ENCODE measurements around the gene IL17B.

Gene IL17B

GRCh38 chr5:149379177-149379761 lies at the start of gene IL17B:
TSS of gene IL17B (minus strand) at chr5:149379292. CDS start at chr5:149379225, 67 bp downstream.
- Histone ChIP-seq H4K20me1 (no peaks in the 10 kb centered on the region), H3K27me3 (no peaks in the 10 kb centered on the region), H3K27ac (no peak within 1 kb of the TSS), H3K9ac (no peak within 1 kb of the TSS), H3K4me3 (no peak within 1 kb of the TSS), H3K9me3 (no peaks in the 10 kb centered on the region), H3K4me1 (no peaks in the 10 kb centered on the region), H3K4me2 (no peak within 1 kb of the TSS), H3K36me3 (no peaks in the 10 kb centered on the region)
- TF ChIP-seq Cebpa-rat (IDR thresholded peaks at IDR 0.05), result no peak

GRCh38 chr5:149428032-149428431 lies 48.9 kb upstream of the IL17B start:
- H3K27me3 ChIP-seq, result no peaks in the 10 kb centered on the region
- H3K4me3 ChIP-seq, result no peak overlapping the region
- H3K4me2 ChIP-seq, result no peak overlapping the region
- no peak overlapping the region for H3K9ac ChIP-seq
- H3K36me3 ChIP-seq, result no peaks in the 10 kb centered on the region
- H3K9me3 ChIP-seq, result no peaks in the 10 kb centered on the region
- H3K4me1 ChIP-seq, result peaks cover 39% of the 10 kb centered on the region
- H3K27ac ChIP-seq, result no peak overlapping the region
- no peak for TF ChIP-seq Cebpa-rat (IDR thresholded peaks at IDR 0.05)
- H4K20me1 ChIP-seq, result no peaks in the 10 kb centered on the region

GRCh38 chr5:149427374-149427773 lies 48.3 kb upstream of the IL17B start:
- no peak overlapping the region for H3K9ac ChIP-seq
- no peak for TF ChIP-seq Cebpa-rat (IDR thresholded peaks at IDR 0.05)
- no peak overlapping the region for H3K27ac ChIP-seq

GRCh38 chr5:149426931-149427330 lies 47.8 kb upstream of the IL17B start:
- Histone ChIP-seq H3K9ac (no peak overlapping the region), H3K27ac (no peak overlapping the region), H3K4me1 (peaks cover 47% of the 10 kb centered on the region), H3K4me3 (no peak overlapping the region), H3K4me2 (no peak overlapping the region), H3K27me3 (no peaks in the 10 kb centered on the region), H3K9me3 (no peaks in the 10 kb centered on the region), H3K36me3 (no peaks in the 10 kb centered on the region), H4K20me1 (no peaks in the 10 kb centered on the region)
- no peak for TF ChIP-seq Cebpa-rat (IDR thresholded peaks at IDR 0.05)

More at GRCh38 chr5:149427374-149427773, 48.3 kb upstream of the IL17B start:
- H3K9me3 ChIP-seq, result no peaks in the 10 kb centered on the region
- no peaks in the 10 kb centered on the region for H3K36me3 ChIP-seq
- no peaks in the 10 kb centered on the region for H4K20me1 ChIP-seq
- H3K27me3 ChIP-seq, result no peaks in the 10 kb centered on the region
- no peak overlapping the region for H3K4me3 ChIP-seq
- H3K4me2 ChIP-seq, result no peak overlapping the region
- peaks cover 43% of the 10 kb centered on the region for H3K4me1 ChIP-seq

GRCh38 chr5:149425729-149426128 lies 46.6 kb upstream of the IL17B start:
- no peak for TF ChIP-seq Cebpa-rat (IDR thresholded peaks at IDR 0.05)
- H3K4me2 ChIP-seq, result no peak overlapping the region
- H3K4me3 ChIP-seq, result no peak overlapping the region
- no peak overlapping the region for H3K9ac ChIP-seq
- H3K36me3 ChIP-seq, result no peaks in the 10 kb centered on the region
- no peaks in the 10 kb centered on the region for H4K20me1 ChIP-seq
- H3K27me3 ChIP-seq, result no peaks in the 10 kb centered on the region
- no peaks in the 10 kb centered on the region for H3K9me3 ChIP-seq
- no peak overlapping the region for H3K27ac ChIP-seq
- H3K4me1 ChIP-seq, result peaks cover 57% of the 10 kb centered on the region

GRCh38 chr5:149424371-149425315 lies 45.6 kb upstream of the IL17B start:
- Histone ChIP-seq H3K4me2 (no peak overlapping the region), H4K20me1 (no peaks in the 10 kb centered on the region), H3K27me3 (no peaks in the 10 kb centered on the region), H3K9me3 (no peaks in the 10 kb centered on the region), H3K9ac (no peak overlapping the region), H3K36me3 (no peaks in the 10 kb centered on the region), H3K27ac (no peak overlapping the region), H3K4me3 (no peak overlapping the region), H3K4me1 (peaks cover 57% of the 10 kb centered on the region)
- TF ChIP-seq Cebpa-rat (IDR thresholded peaks at IDR 0.05), result no peak

GRCh38 chr5:149423794-149424268 lies 44.7 kb upstream of the IL17B start:
- peaks cover 59% of the 10 kb centered on the region for H3K4me1 ChIP-seq
- no peaks in the 10 kb centered on the region for H3K36me3 ChIP-seq
- H3K4me2 ChIP-seq, result peak overlapping the region; percentile 17
- H3K4me3 ChIP-seq, result no peak overlapping the region
- no peak for TF ChIP-seq Cebpa-rat (IDR thresholded peaks at IDR 0.05)
- H3K27me3 ChIP-seq, result no peaks in the 10 kb centered on the region
- no peak overlapping the region; the same call in 1 of the 2 replicates for H3K27ac ChIP-seq
- no peak overlapping the region for H3K9ac ChIP-seq
- H3K9me3 ChIP-seq, result no peaks in the 10 kb centered on the region
- no peaks in the 10 kb centered on the region for H4K20me1 ChIP-seq

- Histone ChIP-seq H3K27me3 (no peaks in the 10 kb centered on the region), H3K27ac (no peak overlapping the region), H3K36me3 (no peaks in the 10 kb centered on the region), H4K20me1 (no peaks in the 10 kb centered on the region), H3K9ac (no peak overlapping the region), H3K4me3 (no peak overlapping the region), H3K4me1 (peaks cover 60% of the 10 kb centered on the region), H3K4me2 (peak overlapping the region; percentile 82), H3K9me3 (no peaks in the 10 kb centered on the region)
- TF ChIP-seq Cebpa-rat (IDR thresholded peaks at IDR 0.05), result no peak
These were observed 44.1 kb upstream of the IL17B start for GRCh38 chr5:149423049-149423793.

- peak overlapping the region; percentile 82 for H3K4me2 ChIP-seq
- no peaks in the 10 kb centered on the region for H4K20me1 ChIP-seq
- no peak overlapping the region for H3K9ac ChIP-seq
- H3K9me3 ChIP-seq, result no peaks in the 10 kb centered on the region
- peaks cover 60% of the 10 kb centered on the region for H3K4me1 ChIP-seq
- H3K4me3 ChIP-seq, result no peak overlapping the region
- TF ChIP-seq Cebpa-rat (IDR thresholded peaks at IDR 0.05), result no peak
- H3K27ac ChIP-seq, result no peak overlapping the region; the same call in 1 of the 2 replicates
- no peaks in the 10 kb centered on the region for H3K27me3 ChIP-seq
- no peaks in the 10 kb centered on the region for H3K36me3 ChIP-seq
These were observed 43.4 kb upstream of the IL17B start for GRCh38 chr5:149422366-149423048.

Measured in BLaER1 (cell line).